GM23338 (cell line): Measurements from ENCODE around the gene TM9SF2. TPM values are rescaled to one million over a fixed set of nuclear protein-coding genes. Genes with fewer than 3 reads are reported as not detected.

ENCODE experiments used
- ATAC-seq: fragments of 200-7000 bp; cut with Tn5 transposase; 3 replicates; pipeline ENCODE4 v1.9.1; 2020
- DNase-seq: peaks from one replicate; pipeline ENCODE4 v3.0.0-alpha.2; 2015; ENCODE audit warnings: low spot score
- H2AFZ ChIP-seq: fragments of 200-600 bp; sonication (generic); 2 replicates; pipeline ENCODE4 v1.8.0; 2016; ENCODE audit warnings: antibody characterized with exemption, mild to moderate bottlenecking, moderate library complexity
- H3F3A ChIP-seq: fragments of 200-600 bp; sonication (generic); replicated peaks from 2 replicates; pipeline ENCODE4 v1.8.0; 2017; ENCODE audit warnings: antibody characterized with exemption, mixed run types, low read depth
- H3K27ac ChIP-seq: fragments of 200-600 bp; sonication (generic); 2 replicates; pipeline ENCODE4 v1.6.1; 2016; ENCODE audit warnings: low read depth
- H3K27me3 ChIP-seq: fragments of 200-600 bp; sonication (generic); 2 replicates; pipeline ENCODE4 v1.8.0; 2016; ENCODE audit warnings: mild to moderate bottlenecking, mixed run types, moderate library complexity; ENCODE audit not compliant: insufficient read depth
- H3K36me3 ChIP-seq: fragments of 200-600 bp; sonication (generic); 2 replicates; pipeline ENCODE4 v1.8.0; 2016; ENCODE audit warnings: mild to moderate bottlenecking; ENCODE audit not compliant: insufficient read depth
- H3K4me1 ChIP-seq: fragments of 200-600 bp; sonication (generic); 2 replicates; pipeline ENCODE4 v1.8.0; 2016; ENCODE audit warnings: mild to moderate bottlenecking, moderate library complexity; ENCODE audit not compliant: insufficient read depth
- H3K4me2 ChIP-seq: fragments of 200-600 bp; sonication (generic); 2 replicates; pipeline ENCODE4 v1.7.1; 2017; ENCODE audit warnings: mixed run types
- H3K4me3 ChIP-seq: fragments of 200-600 bp; sonication (generic); 2 replicates; pipeline ENCODE4 v1.6.1; 2016; ENCODE audit warnings: mixed run types
- H3K79me2 ChIP-seq: fragments of 200-600 bp; sonication (generic); replicated peaks from 2 replicates; pipeline ENCODE4 v1.8.0; 2017; ENCODE audit warnings: mild to moderate bottlenecking; ENCODE audit not compliant: insufficient read depth
- H3K9me2 ChIP-seq: fragments of 200-600 bp; sonication (generic); 2 replicates; pipeline ENCODE4 v1.8.0; 2017; ENCODE audit not compliant: insufficient read depth
- H4K20me1 ChIP-seq: fragments of 200-600 bp; sonication (generic); replicated peaks from 2 replicates; pipeline ENCODE4 v1.8.0; 2017; ENCODE audit warnings: mild to moderate bottlenecking; ENCODE audit not compliant: insufficient read depth
- H3K27ac Mint-ChIP-seq: 2 replicates; pipeline ENCODE4 v1.8.0; 2020; ENCODE audit warnings: inconsistent platforms, mild to moderate bottlenecking, moderate library complexity, mixed read lengths
- H3K27me3 Mint-ChIP-seq: 3 replicates; pipeline ENCODE4 v1.8.0; 2022; ENCODE audit warnings: low read depth, mild to moderate bottlenecking, moderate library complexity, mixed read lengths, inconsistent platforms; ENCODE audit not compliant: insufficient read depth, poor library complexity
- H3K36me3 Mint-ChIP-seq: 3 replicates; pipeline ENCODE4 v1.8.0; 2021; ENCODE audit warnings: low read depth, mild to moderate bottlenecking, inconsistent platforms, moderate library complexity, mixed read lengths
- H3K4me1 Mint-ChIP-seq: 3 replicates; pipeline ENCODE4 v1.8.0; 2020; ENCODE audit warnings: mild to moderate bottlenecking, inconsistent platforms, mixed read lengths
- H3K4me3 Mint-ChIP-seq: 3 replicates; pipeline ENCODE4 v1.8.0; 2021; ENCODE audit warnings: moderate library complexity, mild to moderate bottlenecking, inconsistent platforms, mixed read lengths
- H3K9me3 Mint-ChIP-seq: 3 replicates; pipeline ENCODE4 v1.8.0; 2020; ENCODE audit warnings: moderate library complexity, mild to moderate bottlenecking, inconsistent platforms, mixed read lengths
- CREB1 ChIP-seq: fragments of 250-450 bp; sonication (Bioruptor Pico); IDR thresholded peaks from 2 replicates; pipeline ENCODE4 v1.5.0; 2020; ENCODE audit warnings: low read depth, mild to moderate bottlenecking, moderate library complexity
- CTCF ChIP-seq, 2 experiments: fragments of 200-600 bp in 1 of 2; sonication (generic) in 1 of 2; conservative IDR thresholded peaks; 2 replicates each; pipeline versions ENCODE4 v1.5.1 to v1.6.1; 2016 to 2017; ENCODE audit warnings: antibody characterized with exemption in 2 of 2, low read depth in 2 of 2, mild to moderate bottlenecking in 2 of 2, moderate library complexity in 1 of 2
- ETS1 ChIP-seq: IDR thresholded peaks from 2 replicates; pipeline ENCODE4 v1.6.1; 2016; ENCODE audit warnings: antibody characterized with exemption
- EZH2 ChIP-seq: fragments of 200-600 bp; sonication (generic); IDR thresholded peaks from one replicate; pipeline ENCODE4 v1.8.0; 2017; ENCODE audit warnings: antibody characterized with exemption, mild to moderate bottlenecking, low read depth; ENCODE audit not compliant: unreplicated experiment
- EZH2phosphoT487 ChIP-seq: fragments of 200-600 bp; sonication (generic); IDR thresholded peaks from one replicate; pipeline ENCODE4 v1.8.1; 2018; ENCODE audit warnings: antibody characterized with exemption; ENCODE audit not compliant: unreplicated experiment
- JUNB ChIP-seq: IDR thresholded peaks from one replicate; pipeline ENCODE4 v1.6.1; 2016; ENCODE audit warnings: antibody characterized with exemption; ENCODE audit not compliant: unreplicated experiment
- NANOG ChIP-seq: IDR thresholded peaks from 2 replicates; pipeline ENCODE4 v1.6.1; 2016; ENCODE audit warnings: antibody characterized with exemption, borderline replicate concordance
- POLR2AphosphoS5 ChIP-seq: IDR thresholded peaks from 2 replicates; pipeline ENCODE4 v1.6.1; 2016; ENCODE audit warnings: antibody characterized with exemption, low read depth
- REST ChIP-seq: IDR thresholded peaks from one replicate; pipeline ENCODE4 v1.6.1; 2018; ENCODE audit warnings: antibody characterized with exemption; ENCODE audit not compliant: unreplicated experiment
- STAT1 ChIP-seq: IDR thresholded peaks from one replicate; pipeline ENCODE4 v1.6.1; 2016; ENCODE audit warnings: antibody characterized with exemption; ENCODE audit not compliant: unreplicated experiment
- ZNF114 ChIP-seq: fragments of 250-450 bp; sonication (Bioruptor Pico); IDR thresholded peaks from 2 replicates; pipeline ENCODE4 v1.5.0; 2020; ENCODE audit warnings: mild to moderate bottlenecking, moderate library complexity
- ZNF331 ChIP-seq: fragments of 250-450 bp; sonication (Bioruptor Pico); IDR thresholded peaks from 2 replicates; pipeline ENCODE4 v1.5.0; 2020; ENCODE audit warnings: low read depth, mild to moderate bottlenecking, moderate library complexity
- ZNF462 ChIP-seq: fragments of 250-450 bp; sonication (Bioruptor Pico); IDR thresholded peaks from 2 replicates; pipeline ENCODE4 v1.5.0; 2020; ENCODE audit warnings: mild to moderate bottlenecking, moderate library complexity
- polyA plus RNA-seq: library from polyadenylated mRNA; unstranded; fragments of >200 nt; fragmentation: Nextera tagmentation; extraction: Ambion mirVana; gene quantifications from 2 replicates; pipeline ENCODE4 v1.2.1, GENCODE V29; 2016
- total RNA-seq: library from RNA; depleted of rRNA; stranded (reverse); fragments of >200 nt; shearing (Covaris generic); gene quantifications from 2 replicates; pipeline ENCODE4 v1.2.3, GENCODE V29; 2014

TM9SF2 gene
- total and polyA plus RNA-seq, 2 experiments from 2014 or later: 50.5 to 115 TPM

- Histone ChIP-seq H3K4me2 (no peak overlapping the region), H2AFZ (no peak overlapping the region), H3K79me2 (no peaks in the 10 kb centered on the region), H3K27ac (no peak overlapping the region), H3K9me2 (no peaks in the 10 kb centered on the region), H3K36me3 (peaks cover 26% of the 10 kb centered on the region), H3K4me3 (no peak overlapping the region), H3F3A (no peaks in the 10 kb centered on the region; the same call in 1 of the 2 replicates), H3K4me1 (no peaks in the 10 kb centered on the region), H4K20me1 (no peaks in the 10 kb centered on the region), H3K27me3 (no peaks in the 10 kb centered on the region)
- no peaks in the 10 kb centered on the region for H3K4me1 Mint-ChIP-seq
- no peaks in the 10 kb centered on the region for H3K9me3 Mint-ChIP-seq
- DNase-seq (no peak), ATAC-seq (no peak)
- H3K27ac Mint-ChIP-seq: no peak overlapping the region
- peaks cover 54% of the 10 kb centered on the region for H3K36me3 Mint-ChIP-seq
- no peak for TF ChIP-seq ETS1
- TF ChIP-seq ZNF114 (CRISPR knock-in tag): no peak
- no peak for TF ChIP-seq CTCF (conservative IDR thresholded peaks at IDR 0.05; ENCODE audit: low read depth in 2 of 2)
- no peak for TF ChIP-seq ZNF331
- TF ChIP-seq STAT1: no peak
- no peak for TF ChIP-seq NANOG
- TF ChIP-seq POLR2AphosphoS5: no peak
- no peak for TF ChIP-seq ZNF462 (CRISPR knock-in tag)
- no peak for TF ChIP-seq EZH2
- TF ChIP-seq REST: no peak
- no peak for TF ChIP-seq JUNB
- no peak for TF ChIP-seq EZH2phosphoT487
- no peak for TF ChIP-seq CREB1 (CRISPR knock-in tag)
- no peaks in the 10 kb centered on the region for H3K27me3 Mint-ChIP-seq
- no peak overlapping the region for H3K4me3 Mint-ChIP-seq
These were observed 41.6 kb downstream of the TM9SF2 start for GRCh38 chr13:99542788-99543406.
